ENCODE data around the gene SGF29. TPM values are rescaled to one million over a fixed set of nuclear protein-coding genes. Genes with fewer than 3 reads are reported as not detected.

SGF29 gene
- total and polyA plus RNA-seq, 2 of the 4 experiments (the other 2 are of a cell fraction): 4.3 to 7.7 TPM

GRCh38 chr16:28514246-28514645 is 39.5 kb upstream of the SGF29 start:
- no peak overlapping the region for H3K4ac ChIP-seq (ENCODE audit: low read depth, low read length)
- no peak overlapping the region for H3K4me3 ChIP-seq (ENCODE audit: insufficient read depth, low read depth, low read length)
- H3K27me3 ChIP-seq (ENCODE audit: control insufficient read depth, insufficient read depth, low read length): no peaks in the 10 kb centered on the region
- H3K4me1 ChIP-seq (ENCODE audit: control insufficient read depth, insufficient read depth, low read length): no peaks in the 10 kb centered on the region
- no peak overlapping the region for H2BK20ac ChIP-seq (ENCODE audit: low read depth, low read length)
- H2BK15ac ChIP-seq (ENCODE audit: low read depth, low read length): no peak overlapping the region
- no peak overlapping the region for H4K8ac ChIP-seq (ENCODE audit: low read depth in 2 of 2, low read length in 2 of 2)
- no peak overlapping the region for H4K5ac ChIP-seq (ENCODE audit: low read depth, low read length)
- ATAC-seq (ENCODE audit: low read depth) (no peak), DNase-seq (no peak)
- H2BK5ac ChIP-seq (ENCODE audit: low read depth, low read length, poor library complexity, severe bottlenecking): no peak overlapping the region
- no peak for TF ChIP-seq ELK1 (IDR thresholded peaks at IDR 0.05; ENCODE audit: borderline replicate concordance, low read depth, low read length)
- no peak for TF ChIP-seq CTCF (conservative IDR thresholded peaks at IDR 0.05; ENCODE audit: low read depth, low read length)
- TF ChIP-seq MAZ (IDR thresholded peaks at IDR 0.05; ENCODE audit: borderline replicate concordance, low read depth, low read length): no peak
- no peak for TF ChIP-seq BHLHE40 (IDR thresholded peaks at IDR 0.05; ENCODE audit: low read depth, low read length)
- no peak for TF ChIP-seq MXI1 (IDR thresholded peaks at IDR 0.05; ENCODE audit: borderline replicate concordance, low read depth, low read length)
- dilution Hi-C loops (cut with HindIII; ENCODE audit: low sequenced_read_pairs, unreplicated experiment): no loop called here
- H3K79me1 ChIP-seq (ENCODE audit: low read depth in 1 of 2, low read length in 2 of 2): no peaks in the 10 kb centered on the region
- no peak overlapping the region for H2BK120ac ChIP-seq (ENCODE audit: low read depth, low read length)
- no peak overlapping the region for H2AK9ac ChIP-seq (replicated peaks; ENCODE audit: low read depth, low read length, poor library complexity)
- no peak overlapping the region for H3K4me2 ChIP-seq (ENCODE audit: low read depth, low read length)
- no peak overlapping the region for H3K14ac ChIP-seq (replicated peaks; ENCODE audit: low read depth, low read length)
- no peaks in the 10 kb centered on the region for H3K36me3 ChIP-seq (ENCODE audit: control insufficient read depth, insufficient read depth, low read length)
- CTCF ChIA-PET: no interaction called here
- no peaks in the 10 kb centered on the region for H3K9me3 ChIP-seq (ENCODE audit: control insufficient read depth, insufficient read depth, low read length)
- no peaks in the 10 kb centered on the region for H4K20me1 ChIP-seq (ENCODE audit: insufficient read depth, low read length)
- in situ Hi-C loops (cut with MboI; ENCODE audit: low sequenced_read_pairs): no loop called here
- no peak overlapping the region for H3K56ac ChIP-seq (ENCODE audit: extremely low read depth, insufficient read depth, low read length)
- H3K18ac ChIP-seq (ENCODE audit: low read depth, low read length): no peak overlapping the region
- WGBS, 2 experiments (ENCODE audit: extremely low coverage in 2 of 2, insufficient read length in 1 of 2): 70% methylated on average over 2 of the region's 7 CpGs; no CpG with 5 or more reads in 1 of the 2 experiments
- no TSS peak for BruUV-seq (replicated peaks)
- no peak overlapping the region for H4K91ac ChIP-seq (ENCODE audit: insufficient read depth, low read depth, low read length)
- H3K9ac ChIP-seq (ENCODE audit: low read depth, low read length): no peak overlapping the region
- intact Hi-C loops (cut with micrococcal nuclease): no loop called here
- no peak overlapping the region for H3K27ac ChIP-seq (ENCODE audit: insufficient read depth, low read length)
- H2AFZ ChIP-seq (replicated peaks; ENCODE audit: low read length, poor library complexity): no peak overlapping the region
- no peaks in the 10 kb centered on the region for H3K9me1 ChIP-seq (ENCODE audit: insufficient read depth, low read length)
- H2AK5ac ChIP-seq (ENCODE audit: low read depth, low read length): no peak overlapping the region
- POLR2A ChIA-PET (ENCODE audit: unreplicated experiment): no interaction called here
- H3K23ac ChIP-seq (ENCODE audit: low read depth, low read length): no peak overlapping the region

Data from IMR-90 (cell line).